Trophoblast cell (in vitro differentiated cells and primary cell): ENCODE measurements around the gene SEC16B.
"Not testable (repeated sequence)": the region's sequence is repeated elsewhere in the genome, so short reads cannot be mapped to it uniquely, and the experiment has no call there.

Experiments
- DNase-seq, 2 donors: peaks; one replicate each; pipeline ENCODE4 v3.0.0-alpha.2; 2016
- H2AFZ ChIP-seq: 2 replicates; pipeline ENCODE4 v1.6.1; 2013; ENCODE audit warnings: low read length, moderate library complexity, mild to moderate bottlenecking; ENCODE audit not compliant: insufficient read depth, poor library complexity
- H2AK5ac ChIP-seq: 2 replicates; pipeline ENCODE4 v1.6.1; 2013; ENCODE audit warnings: mild to moderate bottlenecking, low read length
- H2BK120ac ChIP-seq: 2 replicates; pipeline ENCODE4 v1.6.1; 2013; ENCODE audit warnings: low read length, mild to moderate bottlenecking, moderate library complexity; ENCODE audit not compliant: insufficient read depth, poor library complexity
- H2BK12ac ChIP-seq: 2 replicates; pipeline ENCODE4 v1.6.1; 2013; ENCODE audit warnings: mild to moderate bottlenecking, low read length, moderate library complexity
- H2BK5ac ChIP-seq: 2 replicates; pipeline ENCODE4 v1.6.1; 2013; ENCODE audit warnings: low read length, low read depth, moderate library complexity, mild to moderate bottlenecking; ENCODE audit not compliant: poor library complexity
- H3K14ac ChIP-seq: 2 replicates; pipeline ENCODE4 v1.6.1; 2013; ENCODE audit warnings: mild to moderate bottlenecking, low read length
- H3K18ac ChIP-seq: 2 replicates; pipeline ENCODE4 v1.6.1; 2013; ENCODE audit warnings: mild to moderate bottlenecking, low read length
- H3K23ac ChIP-seq: 2 replicates; pipeline ENCODE4 v1.6.1; 2013; ENCODE audit warnings: low read length
- H3K27ac ChIP-seq: 2 replicates; pipeline ENCODE4 v1.5.1; 2013; ENCODE audit warnings: low read depth, mild to moderate bottlenecking, inconsistent platforms, low read length, moderate library complexity
- H3K27me3 ChIP-seq: 2 replicates; pipeline ENCODE4 v1.6.1; 2013; ENCODE audit warnings: inconsistent platforms, mild to moderate bottlenecking, low read length, moderate library complexity; ENCODE audit not compliant: insufficient read depth
- H3K36me3 ChIP-seq, 2 experiments: 1 replicate in 1 of 2; 2 replicates in 1 of 2; pipeline ENCODE4 v1.6.1; 2013; ENCODE audit warnings: low read length in 2 of 2, mild to moderate bottlenecking in 2 of 2, moderate library complexity in 1 of 2; ENCODE audit not compliant: insufficient read depth in 2 of 2, control insufficient read depth in 1 of 2
- H3K4ac ChIP-seq: 2 replicates; pipeline ENCODE4 v1.6.1; 2013; ENCODE audit warnings: low read depth, mild to moderate bottlenecking, low read length, moderate library complexity
- H3K4me1 ChIP-seq, 2 experiments: 1 replicate in 1 of 2; 2 replicates in 1 of 2; pipeline ENCODE4 v1.6.1; 2013; ENCODE audit warnings: low read length in 2 of 2, mild to moderate bottlenecking in 2 of 2, moderate library complexity in 1 of 2; ENCODE audit not compliant: insufficient read depth in 2 of 2, control insufficient read depth in 1 of 2
- H3K4me2 ChIP-seq: 2 replicates; pipeline ENCODE4 v1.6.1; 2013; ENCODE audit warnings: inconsistent platforms, mild to moderate bottlenecking, low read length, moderate library complexity
- H3K4me3 ChIP-seq: 2 replicates; pipeline ENCODE4 v1.5.1; 2013; ENCODE audit warnings: mild to moderate bottlenecking, low read depth, low read length, inconsistent platforms
- H3K79me1 ChIP-seq: one replicate; pipeline ENCODE4 v1.6.1; 2013; ENCODE audit warnings: low read length
- H3K79me2 ChIP-seq: 2 replicates; pipeline ENCODE4 v1.6.1; 2013; ENCODE audit warnings: low read length, mild to moderate bottlenecking; ENCODE audit not compliant: control insufficient read depth, insufficient read depth, poor library complexity
- H3K9ac ChIP-seq: 2 replicates; pipeline ENCODE4 v1.6.1; 2013; ENCODE audit warnings: mild to moderate bottlenecking, low read length
- H3K9me3 ChIP-seq: 2 replicates; pipeline ENCODE4 v1.6.1; 2013; ENCODE audit warnings: low read depth, mild to moderate bottlenecking, control low read depth, inconsistent platforms, low read length; ENCODE audit not compliant: insufficient read depth
- H4K12ac ChIP-seq: 2 replicates; pipeline ENCODE4 v1.6.1; 2013; ENCODE audit warnings: low read depth, mild to moderate bottlenecking, low read length, moderate library complexity
- H4K8ac ChIP-seq: 2 replicates; pipeline ENCODE4 v1.6.1; 2013; ENCODE audit warnings: low read depth, mild to moderate bottlenecking, low read length, moderate library complexity
- H4K91ac ChIP-seq: one replicate; pipeline ENCODE4 v1.6.1; 2013; ENCODE audit warnings: low read depth, mild to moderate bottlenecking, low read length, moderate library complexity
- WGBS: extraction: QIAGEN DNeasy Blood & Tissue Kit; methylation state at CpG from one replicate; pipeline ENCODE4 v1.1.7; 2013; ENCODE audit warnings: missing lambda C conversion rate; ENCODE audit not compliant: insufficient read length, insufficient coverage; ENCODE audit errors: extremely low coverage; 5-methylcytosine and 5-hydroxymethylcytosine counted together

The SEC16B gene

GRCh38 chr1:177995369-177995768 is 25.5 kb upstream of the SEC16B start:
- no peaks in the 10 kb centered on the region for H3K27me3 ChIP-seq
- no peak overlapping the region for H2AK5ac ChIP-seq
- H4K91ac ChIP-seq, result no peak overlapping the region
- H3K4me3 ChIP-seq, result no peak overlapping the region
- H2BK120ac ChIP-seq, result no peak overlapping the region
- H3K4ac ChIP-seq, result no peak overlapping the region
- DNase-seq, result no peak
- no peak overlapping the region for H3K23ac ChIP-seq
- WGBS, result no CpG with 5 or more reads among the region's 5 CpGs
- H3K18ac ChIP-seq, result no peak overlapping the region
- H2BK12ac ChIP-seq, result no peak overlapping the region
- no peak overlapping the region for H3K14ac ChIP-seq
- no peaks in the 10 kb centered on the region for H3K36me3 ChIP-seq
- no peak overlapping the region for H2AFZ ChIP-seq
- H2BK5ac ChIP-seq, result no peak overlapping the region
- no peak overlapping the region for H3K9ac ChIP-seq
- H4K8ac ChIP-seq, result no peak overlapping the region
- H3K4me2 ChIP-seq, result no peak overlapping the region
- no peaks in the 10 kb centered on the region for H3K79me2 ChIP-seq
- H3K9me3 ChIP-seq, result no peaks in the 10 kb centered on the region
- no peaks in the 10 kb centered on the region for H3K79me1 ChIP-seq
- no peak overlapping the region for H3K27ac ChIP-seq
- no peak overlapping the region for H4K12ac ChIP-seq
- H3K4me1 ChIP-seq, result no peaks in the 10 kb centered on the region

GRCh38 chr1:177986281-177986680 is 16.4 kb upstream of the SEC16B start:
- H3K79me2 ChIP-seq, H4K12ac ChIP-seq, H2BK12ac ChIP-seq, H3K18ac ChIP-seq, H3K23ac ChIP-seq, H2AFZ ChIP-seq, H3K4ac ChIP-seq, H4K8ac ChIP-seq, H3K27me3 ChIP-seq, H3K36me3 ChIP-seq, H4K91ac ChIP-seq, H3K9me3 ChIP-seq, H3K4me3 ChIP-seq, H3K9ac ChIP-seq, H2BK120ac ChIP-seq, H3K4me1 ChIP-seq, H3K79me1 ChIP-seq, H3K14ac ChIP-seq, DNase-seq, H2BK5ac ChIP-seq, H2AK5ac ChIP-seq, H3K4me2 ChIP-seq, H3K27ac ChIP-seq: not testable (repeated sequence)
- WGBS, result no CpG with 5 or more reads among the region's 5 CpGs

DNA sequence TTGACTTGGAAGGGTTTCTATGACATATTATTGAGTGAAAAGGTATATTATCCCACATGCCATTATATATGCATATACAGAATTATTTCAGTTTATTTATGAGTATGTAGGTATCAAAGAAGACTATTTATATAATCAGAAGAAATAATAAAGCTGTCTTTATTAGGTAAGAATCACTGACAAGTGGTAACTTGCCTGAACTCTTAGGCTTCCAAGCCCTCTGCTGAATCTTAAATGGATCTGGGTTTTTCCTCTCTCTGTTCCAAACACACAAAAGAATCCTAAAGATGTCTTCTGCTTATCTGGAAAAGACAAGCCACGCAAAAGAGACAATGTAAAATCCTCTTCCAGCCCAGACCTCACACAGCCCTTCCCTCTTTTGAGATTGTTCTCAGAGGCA is 14.9 kb upstream of the SEC16B start:
- H3K79me1 ChIP-seq, result no peaks in the 10 kb centered on the region
- no peak overlapping the region for H4K8ac ChIP-seq
- H3K79me2 ChIP-seq, result no peaks in the 10 kb centered on the region
- no peak overlapping the region for H2BK5ac ChIP-seq
- H2BK120ac ChIP-seq, result no peak overlapping the region
- no peak overlapping the region for H3K27ac ChIP-seq
- no peak overlapping the region for H3K14ac ChIP-seq
- H4K91ac ChIP-seq, result no peak overlapping the region
- H2BK12ac ChIP-seq, result no peak overlapping the region
- no peak overlapping the region for H3K23ac ChIP-seq
- H3K4me1 ChIP-seq, result no peaks in the 10 kb centered on the region
- no peaks in the 10 kb centered on the region for H3K9me3 ChIP-seq
- H3K4me3 ChIP-seq, result no peak overlapping the region
- no peak overlapping the region for H2AK5ac ChIP-seq
- no peak overlapping the region for H3K4ac ChIP-seq
- H3K18ac ChIP-seq, result no peak overlapping the region
- DNase-seq, result no peak
- WGBS, result no CpG with 5 or more reads among the region's 1 CpG
- no peak overlapping the region for H3K9ac ChIP-seq
- H4K12ac ChIP-seq, result no peak overlapping the region
- no peaks in the 10 kb centered on the region for H3K36me3 ChIP-seq
- H3K27me3 ChIP-seq, result no peaks in the 10 kb centered on the region
- H2AFZ ChIP-seq, result no peak overlapping the region
- no peak overlapping the region for H3K4me2 ChIP-seq

DNA sequence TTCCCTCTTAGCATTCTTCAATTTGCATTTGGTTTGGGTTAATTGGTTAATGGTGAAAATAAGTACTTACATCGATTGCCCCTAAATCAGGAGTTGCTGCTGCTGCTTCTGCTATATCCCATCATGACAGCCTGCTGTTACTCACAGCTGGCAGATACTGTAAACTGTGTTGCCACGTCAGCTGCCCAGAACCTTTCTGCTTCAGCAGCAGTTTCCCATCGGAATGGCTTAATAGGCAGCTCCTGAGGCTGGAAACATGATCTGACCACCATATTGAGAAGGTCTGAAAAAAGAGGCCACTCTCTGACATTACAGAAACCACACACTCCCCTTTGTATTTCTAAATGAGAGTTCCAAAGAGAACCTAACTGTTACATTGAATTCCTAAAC is 14.3 kb upstream of the SEC16B start:
- Histone ChIP-seq H3K4ac (no peak overlapping the region), H2BK12ac (no peak overlapping the region), H2BK120ac (no peak overlapping the region), H4K8ac (no peak overlapping the region), H3K79me2 (no peaks in the 10 kb centered on the region), H4K91ac (no peak overlapping the region), H3K9me3 (no peaks in the 10 kb centered on the region), H3K79me1 (no peaks in the 10 kb centered on the region), H4K12ac (no peak overlapping the region), H3K27ac (no peak overlapping the region), H3K4me3 (no peak overlapping the region), H2BK5ac (no peak overlapping the region), H3K4me2 (no peak overlapping the region), H3K14ac (no peak overlapping the region), H3K4me1 (no peaks in the 10 kb centered on the region), H2AFZ (no peak overlapping the region), H3K27me3 (no peaks in the 10 kb centered on the region), H3K23ac (no peak overlapping the region), H3K36me3 (no peaks in the 10 kb centered on the region), H2AK5ac (no peak overlapping the region), H3K9ac (no peak overlapping the region), H3K18ac (no peak overlapping the region)
- WGBS, result no CpG with 5 or more reads among the region's 3 CpGs
- DNase-seq, result peak; percentile 38 to 68
